ENCODE measurements around the gene AHNAK2. TPM values are rescaled to one million over a fixed set of nuclear protein-coding genes. Genes with fewer than 3 reads are reported as not detected.

Gene AHNAK2
- total and polyA plus RNA-seq, 9 of the 15 experiments (the other 6 are each of a cell fraction or from before 2014, with no cell fraction given), result 0.04 to 0.09 (median 0.04) TPM; not detected in 6

- TF ChIP-seq, protein P1, sequence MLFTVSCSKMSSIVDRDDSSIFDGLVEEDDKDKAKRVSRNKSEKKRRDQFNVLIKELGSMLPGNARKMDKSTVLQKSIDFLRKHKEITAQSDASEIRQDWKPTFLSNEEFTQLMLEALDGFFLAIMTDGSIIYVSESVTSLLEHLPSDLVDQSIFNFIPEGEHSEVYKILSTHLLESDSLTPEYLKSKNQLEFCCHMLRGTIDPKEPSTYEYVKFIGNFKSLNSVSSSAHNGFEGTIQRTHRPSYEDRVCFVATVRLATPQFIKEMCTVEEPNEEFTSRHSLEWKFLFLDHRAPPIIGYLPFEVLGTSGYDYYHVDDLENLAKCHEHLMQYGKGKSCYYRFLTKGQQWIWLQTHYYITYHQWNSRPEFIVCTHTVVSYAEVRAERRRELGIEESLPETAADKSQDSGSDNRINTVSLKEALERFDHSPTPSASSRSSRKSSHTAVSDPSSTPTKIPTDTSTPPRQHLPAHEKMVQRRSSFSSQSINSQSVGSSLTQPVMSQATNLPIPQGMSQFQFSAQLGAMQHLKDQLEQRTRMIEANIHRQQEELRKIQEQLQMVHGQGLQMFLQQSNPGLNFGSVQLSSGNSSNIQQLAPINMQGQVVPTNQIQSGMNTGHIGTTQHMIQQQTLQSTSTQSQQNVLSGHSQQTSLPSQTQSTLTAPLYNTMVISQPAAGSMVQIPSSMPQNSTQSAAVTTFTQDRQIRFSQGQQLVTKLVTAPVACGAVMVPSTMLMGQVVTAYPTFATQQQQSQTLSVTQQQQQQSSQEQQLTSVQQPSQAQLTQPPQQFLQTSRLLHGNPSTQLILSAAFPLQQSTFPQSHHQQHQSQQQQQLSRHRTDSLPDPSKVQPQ (CRISPR knock-in tag; IDR thresholded peaks at IDR 0.05; ENCODE audit: borderline replicate concordance), result no peak
- no peak for TF ChIP-seq POLR2A (conservative IDR thresholded peaks at IDR 0.05)
- TF ChIP-seq ZKSCAN3 (CRISPR knock-in tag; IDR thresholded peaks at IDR 0.05), result no peak
- no peak for TF ChIP-seq NCOR1 (IDR thresholded peaks at IDR 0.05)
- no peak for TF ChIP-seq KLF1 (tag; IDR thresholded peaks at IDR 0.05)
- TF ChIP-seq IRF9 (tag; IDR thresholded peaks at IDR 0.05), result no peak
- no peak for TF ChIP-seq KDM1A (IDR thresholded peaks at IDR 0.05)
- TF ChIP-seq POU5F1 (IDR thresholded peaks at IDR 0.05; ENCODE audit: borderline replicate concordance, low read depth, low read length, partially characterized antibody), result no peak
- 0 out of 2 replicates have a peak, but pooled peaks have one; percentile 28 for TF ChIP-seq SOX6 (IDR thresholded peaks at IDR 0.05)
- TF ChIP-seq ZNF23 (CRISPR knock-in tag; IDR thresholded peaks at IDR 0.05), result no peak
- TF ChIP-seq HDAC2 (IDR thresholded peaks at IDR 0.05), result no peak
- no peak for TF ChIP-seq HDAC3 (IDR thresholded peaks at IDR 0.05; ENCODE audit: borderline replicate concordance, partially characterized antibody)
- no peak for TF ChIP-seq CXXC5 (CRISPR knock-in tag; IDR thresholded peaks at IDR 0.05)
- no peak for TF ChIP-seq DMBX1 (CRISPR knock-in tag; IDR thresholded peaks at IDR 0.05; ENCODE audit: borderline replicate concordance)
- TF ChIP-seq NFYB (IDR thresholded peaks at IDR 0.05; ENCODE audit: extremely low read depth, insufficient read length), result no peak
- no peak for TF ChIP-seq SREBF2 (CRISPR knock-in tag; IDR thresholded peaks at IDR 0.05)
- TF ChIP-seq PPARD (CRISPR knock-in tag; IDR thresholded peaks at IDR 0.05), result no peak
- TF ChIP-seq NEUROD1 (IDR thresholded peaks at IDR 0.05; ENCODE audit: borderline replicate concordance, low read depth, low read length, partially characterized antibody), result no peak
- TF ChIP-seq BHLHE40 (IDR thresholded peaks at IDR 0.05; ENCODE audit: low read length), result no peak
- no peak for TF ChIP-seq FOXJ3 (CRISPR knock-in tag; IDR thresholded peaks at IDR 0.05)
- no peak for TF ChIP-seq ZFPM2 (CRISPR knock-in tag; IDR thresholded peaks at IDR 0.05)
- TF ChIP-seq CBFA2T3 (IDR thresholded peaks at IDR 0.05), result peak; percentile 14; the same call in 1 of the 2 replicates
- no peak for TF ChIP-seq SAFB2 (IDR thresholded peaks at IDR 0.05; ENCODE audit: borderline replicate concordance, low read depth, low read length, severe bottlenecking)
- TF ChIP-seq MTA3 (IDR thresholded peaks at IDR 0.05; ENCODE audit: borderline replicate concordance), result no peak
- TF ChIP-seq, protein P2, sequence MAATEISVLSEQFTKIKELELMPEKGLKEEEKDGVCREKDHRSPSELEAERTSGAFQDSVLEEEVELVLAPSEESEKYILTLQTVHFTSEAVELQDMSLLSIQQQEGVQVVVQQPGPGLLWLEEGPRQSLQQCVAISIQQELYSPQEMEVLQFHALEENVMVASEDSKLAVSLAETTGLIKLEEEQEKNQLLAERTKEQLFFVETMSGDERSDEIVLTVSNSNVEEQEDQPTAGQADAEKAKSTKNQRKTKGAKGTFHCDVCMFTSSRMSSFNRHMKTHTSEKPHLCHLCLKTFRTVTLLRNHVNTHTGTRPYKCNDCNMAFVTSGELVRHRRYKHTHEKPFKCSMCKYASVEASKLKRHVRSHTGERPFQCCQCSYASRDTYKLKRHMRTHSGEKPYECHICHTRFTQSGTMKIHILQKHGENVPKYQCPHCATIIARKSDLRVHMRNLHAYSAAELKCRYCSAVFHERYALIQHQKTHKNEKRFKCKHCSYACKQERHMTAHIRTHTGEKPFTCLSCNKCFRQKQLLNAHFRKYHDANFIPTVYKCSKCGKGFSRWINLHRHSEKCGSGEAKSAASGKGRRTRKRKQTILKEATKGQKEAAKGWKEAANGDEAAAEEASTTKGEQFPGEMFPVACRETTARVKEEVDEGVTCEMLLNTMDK (IDR thresholded peaks at IDR 0.05; ENCODE audit: borderline replicate concordance, insufficient read depth, low read depth, low read length, poor library complexity, severe bottlenecking), result no peak
- TF ChIP-seq FOXP1 (CRISPR knock-in tag; IDR thresholded peaks at IDR 0.05), result no peak
- TF ChIP-seq ZNF316 (IDR thresholded peaks at IDR 0.05), result no peak
Observed at GRCh38 chr14:105015242-105015641, 37.1 kb upstream of the AHNAK2 start (continued).

Measured in K562 (cell line).